GM19452 (cell line): ENCODE results near the gene SNX27.
"Not testable (repeated sequence)": the region's sequence is repeated elsewhere in the genome, so short reads cannot be mapped to it uniquely, and the experiment has no call there.

ENCODE experiments used
- ATAC-seq: cut with Tn5 transposase; IDR thresholded peaks from one replicate; pipeline ENCODE4 v1.9.1; 2021; ENCODE audit not compliant: unreplicated experiment

SNX27 gene

DNA sequence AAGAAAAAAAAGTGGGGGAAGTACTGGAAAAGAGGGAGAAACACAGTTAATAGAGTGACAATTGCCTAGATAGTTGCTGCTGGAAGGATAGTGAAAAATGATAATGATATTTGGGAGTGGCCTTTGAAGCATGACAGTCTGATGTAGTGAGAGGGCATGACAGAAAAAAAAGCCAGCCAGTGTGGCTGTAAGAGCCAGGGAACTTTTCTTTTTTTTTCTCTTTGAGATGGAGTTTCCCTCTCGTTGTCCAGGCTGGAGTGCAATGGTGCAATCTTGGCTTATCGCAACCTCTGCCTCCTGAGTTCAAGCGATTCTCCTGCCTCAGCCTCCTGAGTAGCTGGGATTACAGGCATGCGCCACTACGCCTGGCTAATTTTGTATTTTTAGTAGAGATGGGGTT is 9.3 kb upstream of the SNX27 start:
- ATAC-seq: not testable (repeated sequence)

DNA sequence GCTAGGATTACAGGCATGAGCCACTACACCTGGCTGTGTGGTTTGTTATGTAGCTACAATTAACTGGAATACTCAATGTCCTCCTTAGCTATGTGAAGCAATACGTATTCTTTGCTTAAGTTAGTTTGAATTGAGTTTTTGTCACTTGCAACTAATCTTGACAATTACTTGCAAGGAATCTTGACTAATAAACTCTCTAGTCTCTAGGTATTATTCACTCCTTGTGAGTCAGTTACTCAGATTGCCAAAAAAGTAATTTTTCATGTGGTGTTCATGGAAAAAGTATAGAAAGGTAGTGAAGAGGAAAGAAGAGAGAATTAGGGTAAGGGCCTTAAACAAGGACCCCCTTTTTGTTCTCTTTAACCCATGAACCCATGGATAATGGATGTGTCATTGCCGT is 7.6 kb upstream of the SNX27 start:
- ATAC-seq: no peak

DNA sequence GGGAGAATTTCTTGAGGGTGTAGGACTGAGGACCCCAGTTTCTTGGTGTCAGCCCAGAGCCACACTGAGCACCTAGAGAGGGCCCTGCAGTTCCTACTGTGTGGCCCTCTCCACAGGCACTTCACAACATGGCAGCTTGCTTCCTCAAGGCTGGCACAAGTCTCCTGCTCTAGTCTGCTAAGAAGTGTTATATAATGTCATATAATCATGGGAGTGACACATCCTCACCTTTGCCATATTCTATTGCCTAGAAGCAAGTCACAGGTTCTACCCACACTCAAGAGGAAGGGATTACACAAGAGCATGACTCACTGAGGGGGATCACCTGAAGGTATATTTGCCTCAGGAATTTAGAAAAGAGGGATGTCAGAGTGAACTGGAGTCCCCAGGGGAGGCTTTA is 5.5 kb upstream of the SNX27 start:
- no peak for ATAC-seq

DNA sequence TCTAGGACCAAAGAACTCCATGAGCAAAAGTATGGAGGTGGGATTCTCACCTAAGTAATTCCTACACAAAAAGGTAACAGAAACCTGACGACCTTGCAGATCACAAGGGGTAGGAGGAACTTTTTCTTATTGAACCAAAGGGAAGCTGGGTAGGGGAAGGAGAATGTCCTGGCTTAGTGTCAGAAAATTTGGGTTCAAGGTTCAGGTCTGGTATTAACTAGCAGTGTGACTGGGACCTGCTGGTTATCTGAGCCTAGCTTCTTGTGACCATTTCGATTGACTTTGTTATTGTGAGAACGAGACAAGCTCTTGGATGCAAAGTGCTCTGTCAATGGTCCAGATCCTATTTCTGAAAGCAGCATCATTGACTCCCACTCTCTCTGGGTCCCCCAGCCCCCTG is 5.0 kb upstream of the SNX27 start:
- ATAC-seq: no peak

DNA sequence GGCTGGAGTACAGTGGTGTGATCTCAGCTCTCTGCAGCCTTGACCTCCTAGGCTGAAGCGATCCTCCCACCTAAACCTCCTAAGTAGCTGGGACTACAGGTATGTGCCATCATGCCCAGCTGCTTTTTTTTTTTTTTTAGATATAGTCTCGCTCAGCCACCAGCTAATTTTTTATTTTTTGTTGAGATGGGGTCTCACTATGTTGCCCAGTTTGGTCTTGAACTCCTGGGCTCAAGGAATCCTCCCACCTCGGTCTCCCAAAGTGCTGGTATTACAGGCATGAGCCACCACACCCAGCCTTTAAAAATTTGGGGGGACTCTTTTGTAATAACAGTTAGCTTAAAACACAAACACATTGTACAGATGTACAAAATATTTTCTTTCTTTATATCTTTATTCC is 1.7 kb upstream of the SNX27 start:
- no peak for ATAC-seq

DNA sequence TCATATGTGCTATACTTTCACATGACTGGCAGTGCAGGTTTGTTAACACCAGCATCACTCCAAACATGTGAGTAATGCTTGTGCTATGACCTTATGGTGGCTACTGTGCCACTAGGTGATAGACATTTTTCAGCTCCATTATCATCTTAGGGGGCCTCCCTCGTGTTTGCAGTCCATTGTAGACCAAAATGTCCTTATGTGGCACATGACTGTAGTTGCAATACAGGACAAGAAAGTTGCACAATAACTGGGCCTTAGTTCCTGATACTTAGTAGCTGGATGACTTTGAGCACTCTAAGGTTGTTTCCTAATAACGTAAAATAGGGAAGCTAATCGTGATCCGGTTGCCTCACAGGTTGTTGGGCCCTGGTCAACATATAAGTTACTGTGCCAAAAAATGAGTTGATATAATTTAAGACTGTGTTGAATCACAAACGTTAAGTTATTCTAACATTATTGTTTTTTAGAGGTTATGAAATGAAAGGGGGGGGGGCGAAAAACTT is 511 bp upstream of the SNX27 start:
- ATAC-seq: no peak

DNA sequence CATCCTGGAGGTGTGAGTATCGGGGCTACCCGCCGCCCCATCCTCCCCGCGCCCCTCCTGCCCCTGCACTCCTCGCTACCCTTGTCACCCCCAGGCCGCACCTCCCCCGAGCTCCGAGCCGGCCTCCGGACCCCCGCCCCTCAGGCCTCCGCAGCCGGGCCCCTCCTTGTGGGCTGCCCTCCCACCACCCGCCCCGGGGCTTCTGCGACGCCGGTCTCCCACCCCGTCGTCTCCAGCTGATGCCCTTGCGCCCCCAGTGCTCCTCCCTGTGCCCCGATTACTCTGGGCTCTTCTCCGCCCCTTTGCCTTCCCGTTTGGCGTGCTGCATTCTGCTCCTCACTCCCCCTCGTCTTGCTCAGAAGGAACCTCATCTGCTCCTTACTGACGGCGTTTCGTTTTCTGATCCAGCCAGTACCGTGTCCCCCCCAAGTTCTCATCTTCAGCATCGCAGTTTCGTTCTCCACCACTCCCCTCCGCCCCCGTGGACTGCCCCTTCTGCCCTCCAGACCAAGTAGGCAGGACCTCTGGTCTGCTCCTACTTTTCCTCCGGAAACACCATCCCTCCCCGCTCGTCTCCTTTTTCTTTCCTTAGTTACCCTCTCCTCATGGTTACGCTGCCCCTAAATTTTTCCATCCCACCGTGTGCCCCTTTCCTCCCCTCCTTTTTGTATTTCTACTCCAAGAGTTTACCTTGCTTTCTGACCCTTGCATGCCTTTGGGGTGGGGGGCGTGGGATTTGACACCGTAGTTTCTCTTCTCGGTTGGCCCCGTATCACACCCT is 841 bp downstream of the SNX27 start:
- ATAC-seq: no peak

DNA sequence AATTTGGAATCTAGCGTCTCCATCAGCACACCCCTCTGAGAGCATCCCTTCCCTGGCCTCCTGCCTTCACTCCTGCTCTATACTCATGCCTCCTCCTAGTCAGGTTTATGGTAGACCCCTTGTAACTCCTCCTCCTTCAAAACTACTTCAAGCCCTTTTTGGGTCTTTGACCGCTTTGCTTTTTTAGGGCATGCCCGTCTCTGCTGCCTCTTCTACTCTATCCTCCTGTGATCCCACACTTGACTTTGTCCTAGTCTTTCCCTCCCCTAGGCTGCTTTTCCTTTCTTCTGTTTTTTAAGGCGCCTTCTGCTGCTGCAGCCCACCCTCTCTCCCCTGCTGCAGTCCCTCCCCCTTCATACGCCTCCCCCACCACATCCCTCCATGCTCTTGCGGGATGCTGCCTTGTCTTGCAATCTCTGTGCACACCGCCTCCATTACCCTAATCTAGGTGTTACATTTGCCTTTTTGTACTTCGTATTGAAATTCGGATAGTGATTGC is 1.5 kb downstream of the SNX27 start:
- no peak for ATAC-seq

DNA sequence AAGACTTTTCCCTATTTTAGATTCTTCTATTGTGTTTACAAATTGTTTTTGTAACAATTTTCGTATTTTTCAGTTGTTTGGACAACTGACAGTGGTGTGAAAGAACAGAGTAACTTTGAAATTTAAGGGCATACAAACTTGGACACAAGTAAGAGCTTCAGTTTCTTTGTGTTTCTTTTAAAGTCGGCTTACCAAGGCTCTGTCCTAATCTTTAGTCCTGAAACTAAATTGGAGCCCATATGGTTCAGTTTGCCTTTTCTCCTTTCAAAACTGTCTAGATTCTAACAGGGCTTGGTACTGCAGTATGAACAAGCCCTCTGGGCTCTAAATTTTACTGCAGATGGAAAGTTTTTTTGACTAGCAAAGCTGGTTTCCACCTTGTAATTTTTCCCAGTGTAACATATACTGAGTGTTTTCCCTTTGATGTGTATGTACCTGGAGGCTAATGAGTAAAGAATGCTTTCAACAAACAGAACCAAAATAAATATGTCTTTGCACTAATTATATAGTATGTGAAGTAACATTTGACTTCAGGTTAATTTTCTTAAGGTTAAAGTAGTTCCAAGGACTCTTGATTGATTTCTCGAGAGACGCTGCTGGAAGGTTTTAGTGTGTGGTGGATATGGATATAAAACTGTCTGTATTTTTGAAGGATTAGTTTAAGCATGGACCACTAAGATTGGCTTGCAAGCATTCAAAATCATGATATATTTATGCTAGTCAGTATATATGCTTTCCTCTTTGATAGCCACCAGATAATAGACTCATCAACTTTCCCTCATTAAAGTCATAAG is 4.1 kb downstream of the SNX27 start:
- no peak for ATAC-seq

DNA sequence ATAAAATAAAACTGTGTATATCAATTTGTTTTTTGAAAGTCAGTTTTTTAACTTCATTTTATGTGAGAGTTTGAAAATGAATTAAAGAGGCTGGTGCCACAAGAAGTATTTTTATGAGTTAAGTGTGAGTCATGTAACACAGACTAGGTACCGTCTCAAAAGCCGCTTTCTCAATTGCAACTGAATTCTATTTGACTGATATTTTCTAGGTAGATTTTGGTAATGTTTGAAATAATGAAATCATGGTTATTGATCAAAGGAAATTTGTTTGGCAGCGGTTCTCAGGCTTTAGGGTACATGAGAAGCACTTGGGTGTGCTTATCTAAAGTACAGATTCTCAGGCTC is 4.6 kb downstream of the SNX27 start:
- no peak for ATAC-seq

DNA sequence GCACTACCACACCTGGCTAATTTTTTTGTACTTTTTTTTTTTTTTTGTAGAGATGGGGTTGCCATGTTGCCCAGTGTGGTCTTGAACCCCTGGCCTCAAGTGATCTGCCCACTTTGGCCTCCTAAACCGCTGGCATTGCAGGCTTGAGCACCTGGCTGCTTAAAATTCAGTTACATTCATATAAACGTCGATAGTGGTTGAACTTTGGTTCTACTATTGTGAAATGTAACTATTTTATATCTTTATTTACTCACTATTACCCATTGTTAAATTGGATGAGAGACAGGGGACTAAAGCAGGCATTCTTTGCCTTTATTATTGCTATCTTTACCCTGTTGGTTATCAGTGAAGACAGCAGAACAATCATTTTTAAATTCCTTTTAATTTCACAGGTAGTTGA is 6.2 kb downstream of the SNX27 start:
- no peak for ATAC-seq

DNA sequence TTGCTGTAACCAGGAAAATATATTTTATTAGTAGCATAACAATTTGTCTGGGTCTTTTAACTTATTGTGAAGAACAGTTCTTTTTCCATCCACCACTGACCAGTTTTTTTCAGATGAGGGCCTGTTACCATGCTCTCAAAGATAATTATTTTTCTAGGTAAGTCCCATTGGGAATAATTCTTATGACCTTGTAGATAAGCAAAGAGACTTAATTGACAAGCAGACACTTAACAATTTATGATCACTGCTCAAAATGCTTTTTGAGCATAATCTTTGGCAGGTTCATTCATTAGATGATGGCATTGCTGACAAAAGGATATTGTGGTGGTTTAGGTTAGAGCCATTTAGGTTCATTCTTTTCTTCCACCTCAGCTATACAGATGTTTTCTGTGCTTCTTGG is 6.6 kb downstream of the SNX27 start:
- ATAC-seq: no peak

DNA sequence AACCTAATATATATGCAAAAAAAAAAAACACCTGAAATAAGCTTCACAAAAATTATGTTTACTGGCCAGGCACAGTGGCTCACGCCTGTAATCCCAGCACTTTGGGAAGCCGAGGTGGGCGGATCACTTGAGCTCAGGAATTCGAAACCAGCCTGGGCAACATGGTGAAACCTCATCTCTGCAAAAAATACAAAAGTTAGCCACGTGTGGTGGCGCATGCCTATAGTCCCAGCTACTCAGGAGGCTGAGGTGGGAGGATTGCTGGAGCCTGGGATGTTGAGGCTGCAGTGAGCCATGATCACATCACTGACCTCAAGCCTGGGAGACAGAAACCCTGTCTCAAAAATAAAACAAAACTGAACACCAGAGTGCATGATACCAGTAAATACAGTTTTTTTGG is 7.1 kb downstream of the SNX27 start:
- ATAC-seq: not testable (repeated sequence)

DNA sequence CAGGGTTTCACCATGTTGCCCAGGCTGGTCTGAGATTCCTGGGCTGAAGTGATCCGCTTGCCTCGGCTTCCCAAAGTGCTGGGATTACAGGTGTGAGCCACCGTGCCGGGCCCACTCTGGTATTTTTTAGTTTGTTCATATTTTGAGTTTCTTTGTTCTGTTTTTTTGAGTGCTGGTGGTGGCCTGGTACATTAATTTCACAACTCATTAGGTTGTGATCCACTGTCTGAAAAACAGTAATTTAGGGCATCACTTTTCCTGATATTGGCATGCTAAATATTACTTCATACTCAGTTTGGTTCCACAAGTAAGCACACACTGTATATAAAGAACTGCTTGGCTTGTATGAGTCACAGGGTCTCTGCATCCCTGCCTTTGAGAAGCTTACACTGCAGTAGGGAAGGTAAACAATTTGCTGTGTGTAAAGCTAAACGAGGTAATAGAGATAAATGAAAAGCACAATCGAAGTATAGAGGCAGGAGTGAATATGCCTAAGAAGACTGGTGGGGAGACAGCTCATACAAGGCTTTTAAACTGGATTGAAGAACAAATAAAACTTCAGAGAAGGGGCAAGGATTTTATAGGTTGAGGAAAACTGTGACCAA is 7.7 kb downstream of the SNX27 start:
- ATAC-seq: no peak

DNA sequence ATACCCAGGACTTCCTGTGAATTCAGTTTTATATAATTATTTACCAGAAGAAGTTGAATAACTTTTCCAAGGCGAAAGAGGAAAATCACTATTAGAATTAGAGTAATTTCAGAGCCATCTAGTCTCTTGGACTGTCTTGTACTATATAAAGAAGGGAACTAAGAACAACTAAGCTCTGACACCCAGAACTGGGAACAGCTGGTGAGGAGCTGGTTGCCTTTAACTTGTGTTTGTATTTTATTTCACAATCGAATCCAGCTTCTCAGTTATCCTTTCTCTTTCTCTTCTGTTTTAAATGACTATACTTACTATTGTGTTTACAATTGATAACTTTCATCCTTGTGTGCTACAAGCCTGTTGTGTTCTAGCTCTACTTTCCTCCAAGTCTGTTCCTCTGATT is 8.4 kb downstream of the SNX27 start:
- ATAC-seq: no peak

DNA sequence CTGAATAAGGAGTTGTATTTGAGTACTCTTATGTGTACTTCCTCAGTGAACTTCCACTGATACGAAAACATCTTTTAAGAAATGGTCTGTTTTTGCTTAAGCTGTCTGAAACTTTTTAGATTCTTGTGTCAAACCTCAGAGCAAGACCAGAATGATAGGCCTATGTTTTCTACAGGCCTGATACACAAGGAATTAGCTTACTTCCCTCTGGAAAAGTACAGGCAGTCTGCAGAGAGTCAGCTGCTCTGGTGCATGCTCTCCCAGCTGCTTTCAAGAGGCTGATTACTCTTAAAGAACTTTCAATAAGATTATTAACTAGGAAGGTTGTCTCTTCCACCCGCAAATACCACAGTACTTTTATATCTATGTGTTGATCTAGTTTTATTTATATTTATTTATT is 9.5 kb downstream of the SNX27 start:
- ATAC-seq: no peak

DNA sequence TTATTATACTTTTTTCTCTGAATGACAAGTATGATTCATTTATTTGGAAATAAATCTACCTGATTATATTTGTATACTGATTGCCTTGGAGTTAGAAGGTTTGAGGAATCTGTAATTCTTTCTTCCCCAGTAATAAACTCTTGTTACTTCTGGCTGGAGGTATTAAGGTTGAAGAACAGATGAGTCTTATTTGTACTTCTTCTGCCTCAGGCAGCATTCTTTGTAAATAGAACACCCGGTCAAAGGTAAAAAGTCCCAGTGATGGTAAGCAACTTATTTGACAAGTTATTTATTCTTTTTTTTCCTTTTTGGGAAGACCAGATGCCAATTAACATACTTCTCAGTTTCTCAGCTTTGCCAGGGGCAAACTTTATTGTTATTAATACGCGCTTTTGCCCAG is 12.9 kb downstream of the SNX27 start:
- ATAC-seq: no peak

DNA sequence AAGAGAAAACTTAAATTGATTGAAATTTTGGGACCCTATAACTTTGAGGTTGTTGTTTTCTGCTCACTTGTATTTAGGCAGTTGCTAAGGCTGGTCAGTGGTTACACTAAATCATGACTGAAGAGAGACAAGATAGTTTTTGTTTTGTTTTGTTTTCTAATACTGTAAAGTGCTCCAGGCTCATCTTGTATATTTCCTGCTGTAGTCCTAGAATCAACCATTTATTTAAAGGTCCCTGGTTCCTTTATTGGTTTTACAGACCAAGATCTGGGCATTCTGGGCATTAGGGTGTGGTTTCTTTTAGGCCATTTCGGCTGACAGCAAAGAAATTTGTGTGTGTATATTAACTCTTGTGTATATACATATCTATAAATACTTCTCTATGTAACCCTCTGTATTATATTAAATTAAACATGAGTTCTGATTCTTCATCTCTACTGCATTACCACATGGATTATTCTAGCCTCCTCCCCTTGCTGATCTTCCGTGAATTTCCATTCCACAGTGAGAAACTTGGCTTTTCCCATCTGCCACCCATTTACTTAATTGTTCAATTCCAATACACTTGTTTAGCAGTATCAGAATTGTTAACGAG is 15.0 kb downstream of the SNX27 start:
- no peak for ATAC-seq

DNA sequence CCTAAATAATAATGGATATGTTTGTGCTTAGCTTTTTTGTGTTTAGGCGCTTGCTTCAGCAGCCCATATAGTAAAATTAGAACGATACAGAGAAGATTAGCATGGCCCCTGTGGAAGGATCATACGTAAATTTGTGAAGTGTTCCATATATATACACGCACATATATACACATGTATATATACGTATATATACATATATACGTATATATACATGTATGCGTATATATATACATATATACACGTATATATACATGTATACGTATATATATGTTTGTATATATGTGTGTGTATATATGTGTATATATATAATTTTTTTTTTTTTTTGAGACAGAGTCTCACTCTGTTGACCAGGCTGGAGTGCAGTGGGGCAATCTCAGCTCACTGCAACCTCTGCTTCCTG is 17.4 kb downstream of the SNX27 start:
- ATAC-seq: no peak

DNA sequence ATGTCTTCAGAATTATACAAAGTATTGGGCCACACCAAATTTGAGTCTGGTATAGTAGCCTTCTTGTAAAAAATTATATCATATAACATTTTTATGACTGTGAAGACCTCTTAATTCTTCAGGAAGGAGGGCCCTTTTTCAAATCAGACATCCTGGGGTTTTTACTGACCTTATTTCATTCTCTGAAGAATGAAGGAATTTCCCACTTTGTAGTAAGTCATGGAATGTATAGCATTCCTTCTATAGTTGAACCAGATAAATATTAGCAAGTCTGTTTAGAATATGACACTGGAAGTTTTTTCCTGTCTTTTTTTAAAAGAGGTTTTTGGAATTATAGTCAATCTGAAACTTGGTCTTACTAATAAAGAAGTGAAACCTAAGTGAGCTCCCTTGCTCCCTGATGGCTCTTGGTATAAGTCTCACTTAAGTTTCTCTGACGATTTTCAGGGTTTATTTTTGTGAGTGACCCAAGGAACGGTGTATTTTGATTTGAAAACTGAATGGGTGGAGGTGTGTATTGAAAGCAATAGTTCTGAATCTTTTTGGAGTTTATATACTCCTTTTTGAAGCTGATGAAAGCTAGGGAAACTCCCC is 23.7 kb downstream of the SNX27 start:
- ATAC-seq: no peak
